ENCODE results near the gene ADK. TPM values are rescaled to one million over a fixed set of nuclear protein-coding genes. Genes with fewer than 3 reads are reported as not detected.

The ADK gene
- total and polyA plus RNA-seq, 2 donors (not counting 1 experiment from before 2014, with no cell fraction given) = 25.3 to 47.8 TPM

DNA sequence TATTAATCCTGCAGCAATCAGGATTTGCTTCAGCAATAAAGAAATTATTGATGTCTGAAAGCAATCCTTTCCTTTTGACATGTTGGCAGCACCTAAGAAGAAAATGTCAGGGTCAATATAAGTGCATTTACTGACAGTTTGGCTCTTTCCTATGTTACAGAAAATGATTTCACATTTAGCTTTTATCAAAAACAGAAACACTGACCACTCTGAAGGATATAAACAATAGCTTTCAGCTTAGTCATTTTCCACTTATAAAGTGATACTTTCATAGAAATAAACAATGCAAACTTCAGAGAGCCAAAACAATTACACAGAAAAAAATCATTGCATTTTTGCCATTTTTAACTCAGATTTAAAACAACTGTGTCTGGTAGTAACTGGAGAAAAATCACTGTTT, 349.8 kb downstream of the ADK start:
- peak overlapping the region; percentile 13 for H3K27ac ChIP-seq (ENCODE audit: insufficient read depth, low read length)
- peak overlapping the region; percentile 46 for H3K4me2 ChIP-seq (ENCODE audit: extremely low read depth, insufficient read depth, low read length)
- no peaks in the 10 kb centered on the region for H3K79me2 ChIP-seq (ENCODE audit: control insufficient read depth, insufficient read depth, low read length)
- DNase-seq (ENCODE audit: low read depth in 2 of 2) = peak; percentile 35 to 72
- no peak overlapping the region for H2AFZ ChIP-seq (ENCODE audit: low read length)
- H3K9me3 ChIP-seq (ENCODE audit: control insufficient read depth, insufficient read depth, low read depth, low read length) = no peaks in the 10 kb centered on the region
- no peaks in the 10 kb centered on the region for H3K27me3 ChIP-seq (ENCODE audit: control insufficient read depth, insufficient read depth, low read length)
- H4K20me1 ChIP-seq (ENCODE audit: control insufficient read depth, extremely low read depth, insufficient read depth, low read length) = no peaks in the 10 kb centered on the region
- H3K36me3 ChIP-seq (ENCODE audit: control insufficient read depth, insufficient read depth, low read length) = no peaks in the 10 kb centered on the region
- TF ChIP-seq EZH2 (IDR thresholded peaks at IDR 0.05; ENCODE audit: low read length, missing control alignments) = no peak
- TF ChIP-seq, protein P1, sequence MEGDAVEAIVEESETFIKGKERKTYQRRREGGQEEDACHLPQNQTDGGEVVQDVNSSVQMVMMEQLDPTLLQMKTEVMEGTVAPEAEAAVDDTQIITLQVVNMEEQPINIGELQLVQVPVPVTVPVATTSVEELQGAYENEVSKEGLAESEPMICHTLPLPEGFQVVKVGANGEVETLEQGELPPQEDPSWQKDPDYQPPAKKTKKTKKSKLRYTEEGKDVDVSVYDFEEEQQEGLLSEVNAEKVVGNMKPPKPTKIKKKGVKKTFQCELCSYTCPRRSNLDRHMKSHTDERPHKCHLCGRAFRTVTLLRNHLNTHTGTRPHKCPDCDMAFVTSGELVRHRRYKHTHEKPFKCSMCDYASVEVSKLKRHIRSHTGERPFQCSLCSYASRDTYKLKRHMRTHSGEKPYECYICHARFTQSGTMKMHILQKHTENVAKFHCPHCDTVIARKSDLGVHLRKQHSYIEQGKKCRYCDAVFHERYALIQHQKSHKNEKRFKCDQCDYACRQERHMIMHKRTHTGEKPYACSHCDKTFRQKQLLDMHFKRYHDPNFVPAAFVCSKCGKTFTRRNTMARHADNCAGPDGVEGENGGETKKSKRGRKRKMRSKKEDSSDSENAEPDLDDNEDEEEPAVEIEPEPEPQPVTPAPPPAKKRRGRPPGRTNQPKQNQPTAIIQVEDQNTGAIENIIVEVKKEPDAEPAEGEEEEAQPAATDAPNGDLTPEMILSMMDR (conservative IDR thresholded peaks at IDR 0.05 in 1 of 2, IDR thresholded peaks at IDR 0.05 in 1 of 2; ENCODE audit: low read depth in 1 of 2, low read length in 2 of 2) = no peak
- peaks cover 14% of the 10 kb centered on the region for H3K4me1 ChIP-seq (ENCODE audit: control insufficient read depth, extremely low read depth, insufficient read depth, low read length)
- no peak overlapping the region for H3K4me3 ChIP-seq (replicated peaks in 1 of 4; ENCODE audit: control extremely low read depth in 1 of 4, insufficient read depth in 1 of 4, low read depth in 3 of 4, low read length in 4 of 4)
- no peak overlapping the region for H3K9ac ChIP-seq (ENCODE audit: insufficient read depth, low read length)

DNA sequence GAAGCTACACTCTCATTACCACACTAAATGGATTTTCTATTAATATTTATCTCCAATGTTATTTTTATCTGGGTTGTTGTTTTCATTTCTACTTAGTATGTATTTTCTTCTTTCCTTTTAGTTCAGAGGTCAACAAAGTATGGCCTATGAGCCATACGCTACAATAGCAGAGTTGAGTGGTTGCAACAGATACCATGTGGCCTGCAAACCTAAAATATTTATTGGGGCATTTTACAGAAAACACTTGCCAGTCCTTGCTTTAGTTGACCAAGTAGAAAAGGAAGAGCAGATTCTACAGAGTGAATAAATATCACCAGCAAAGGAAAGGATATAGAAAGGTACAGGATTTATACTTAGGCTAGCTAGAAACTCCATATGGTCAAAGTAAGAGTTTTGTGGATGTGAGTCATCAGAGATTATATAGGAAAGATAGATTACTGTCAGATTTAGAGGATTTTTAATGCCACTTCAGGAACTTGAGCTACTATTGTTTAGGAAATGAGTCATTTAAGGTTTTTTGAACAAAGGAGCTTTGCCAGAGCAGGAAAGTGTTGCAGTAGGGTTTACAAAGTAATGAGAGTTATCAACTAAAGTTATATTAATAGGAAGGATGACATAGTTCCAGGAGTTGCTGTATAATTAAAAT, 352.1 kb downstream of the ADK start:
- TF ChIP-seq, protein P1 (conservative IDR thresholded peaks at IDR 0.05 in 1 of 2, IDR thresholded peaks at IDR 0.05 in 1 of 2; ENCODE audit: low read depth in 1 of 2, low read length in 2 of 2) = no peak
- no peak for TF ChIP-seq EZH2 (IDR thresholded peaks at IDR 0.05; ENCODE audit: low read length, missing control alignments)
- peak overlapping the region; percentile 49 for H3K4me2 ChIP-seq (ENCODE audit: extremely low read depth, insufficient read depth, low read length)
- peaks cover 14% of the 10 kb centered on the region for H3K4me1 ChIP-seq (ENCODE audit: control insufficient read depth, extremely low read depth, insufficient read depth, low read length)
- no peaks in the 10 kb centered on the region for H3K27me3 ChIP-seq (ENCODE audit: control insufficient read depth, insufficient read depth, low read length)
- peak overlapping the region; percentile 20 for H3K27ac ChIP-seq (ENCODE audit: insufficient read depth, low read length)
- H3K36me3 ChIP-seq (ENCODE audit: control insufficient read depth, insufficient read depth, low read length) = no peaks in the 10 kb centered on the region
- H3K4me3 ChIP-seq (replicated peaks in 1 of 4; ENCODE audit: control extremely low read depth in 1 of 4, insufficient read depth in 1 of 4, low read depth in 3 of 4, low read length in 4 of 4) = no peak overlapping the region
- no peaks in the 10 kb centered on the region for H3K79me2 ChIP-seq (ENCODE audit: control insufficient read depth, insufficient read depth, low read length)
- H2AFZ ChIP-seq (ENCODE audit: low read length) = no peak overlapping the region
- no peak overlapping the region for H3K9ac ChIP-seq (ENCODE audit: insufficient read depth, low read length)
- peak; percentile 82 to 85 for DNase-seq (ENCODE audit: low read depth in 2 of 2)
- H4K20me1 ChIP-seq (ENCODE audit: control insufficient read depth, extremely low read depth, insufficient read depth, low read length) = no peaks in the 10 kb centered on the region
- no peaks in the 10 kb centered on the region for H3K9me3 ChIP-seq (ENCODE audit: control insufficient read depth, insufficient read depth, low read depth, low read length)

DNA sequence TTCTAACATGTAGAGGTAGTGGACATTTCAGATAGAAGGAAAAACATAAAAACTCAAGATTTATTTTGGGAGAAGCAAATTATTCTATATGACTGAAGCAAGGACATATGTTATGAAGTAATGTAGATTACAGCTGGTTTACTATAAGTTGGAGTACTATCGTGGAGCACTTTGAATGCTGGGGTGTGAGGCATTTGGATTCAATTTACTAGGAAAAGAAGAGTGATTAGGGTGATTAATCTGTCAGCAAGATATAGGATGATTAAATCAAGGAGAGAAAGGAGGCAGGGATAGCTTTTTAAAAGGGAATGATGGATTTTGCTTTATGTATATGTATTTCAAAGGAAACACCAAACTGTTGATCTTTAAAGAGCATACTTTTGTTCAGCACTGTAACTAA, 356.9 kb downstream of the ADK start:
- H3K4me1 ChIP-seq (ENCODE audit: control insufficient read depth, extremely low read depth, insufficient read depth, low read length) = peaks cover 3% of the 10 kb centered on the region
- no peaks in the 10 kb centered on the region for H3K79me2 ChIP-seq (ENCODE audit: control insufficient read depth, insufficient read depth, low read length)
- no peak overlapping the region for H3K4me3 ChIP-seq (replicated peaks in 1 of 4; ENCODE audit: control extremely low read depth in 1 of 4, insufficient read depth in 1 of 4, low read depth in 3 of 4, low read length in 4 of 4)
- no peak for DNase-seq (ENCODE audit: low read depth in 2 of 2)
- no peak overlapping the region for H2AFZ ChIP-seq (ENCODE audit: low read length)
- H3K27ac ChIP-seq (ENCODE audit: insufficient read depth, low read length) = no peak overlapping the region
- no peak overlapping the region for H3K4me2 ChIP-seq (ENCODE audit: extremely low read depth, insufficient read depth, low read length)
- no peaks in the 10 kb centered on the region for H3K9me3 ChIP-seq (ENCODE audit: control insufficient read depth, insufficient read depth, low read depth, low read length)
- TF ChIP-seq, protein P1 (conservative IDR thresholded peaks at IDR 0.05 in 1 of 2, IDR thresholded peaks at IDR 0.05 in 1 of 2; ENCODE audit: low read depth in 1 of 2, low read length in 2 of 2) = no peak
- no peak for TF ChIP-seq EZH2 (IDR thresholded peaks at IDR 0.05; ENCODE audit: low read length, missing control alignments)
- no peaks in the 10 kb centered on the region for H3K36me3 ChIP-seq (ENCODE audit: control insufficient read depth, insufficient read depth, low read length)
- no peaks in the 10 kb centered on the region for H4K20me1 ChIP-seq (ENCODE audit: control insufficient read depth, extremely low read depth, insufficient read depth, low read length)
- H3K9ac ChIP-seq (ENCODE audit: insufficient read depth, low read length) = no peak overlapping the region
- no peaks in the 10 kb centered on the region for H3K27me3 ChIP-seq (ENCODE audit: control insufficient read depth, insufficient read depth, low read length)

All from fibroblast of lung (primary cell).